GM18526 (cell line): Measurements from ENCODE around the gene STK11IP.

Source experiments
- POLR2A ChIP-seq: IDR thresholded peaks from 3 replicates; pipeline ENCODE4 v1.6.1; 2011; ENCODE audit not compliant: insufficient read length; ENCODE audit errors: extremely low read depth

Gene STK11IP

DNA sequence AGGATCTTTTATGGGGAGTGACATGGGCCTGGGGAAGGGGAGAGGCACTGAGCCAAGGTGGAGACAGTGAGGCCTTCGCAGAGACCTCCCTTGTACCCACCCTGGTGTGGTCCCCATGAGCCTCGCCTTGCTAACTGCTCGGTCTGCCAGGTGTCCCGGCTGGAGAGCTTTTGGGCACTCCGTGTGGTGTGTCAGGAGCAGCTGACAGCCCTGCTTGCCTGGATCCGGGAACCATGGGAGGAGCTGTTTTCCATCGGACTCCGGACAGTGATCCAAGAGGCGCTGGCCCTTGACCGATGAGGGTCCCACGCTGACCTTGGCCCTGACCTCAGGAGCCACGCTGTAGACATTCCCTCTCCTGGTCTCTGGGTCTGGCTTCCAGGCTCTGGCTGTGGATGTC, 18.2 kb downstream of the STK11IP start:
- TF ChIP-seq POLR2A, result no peak

DNA sequence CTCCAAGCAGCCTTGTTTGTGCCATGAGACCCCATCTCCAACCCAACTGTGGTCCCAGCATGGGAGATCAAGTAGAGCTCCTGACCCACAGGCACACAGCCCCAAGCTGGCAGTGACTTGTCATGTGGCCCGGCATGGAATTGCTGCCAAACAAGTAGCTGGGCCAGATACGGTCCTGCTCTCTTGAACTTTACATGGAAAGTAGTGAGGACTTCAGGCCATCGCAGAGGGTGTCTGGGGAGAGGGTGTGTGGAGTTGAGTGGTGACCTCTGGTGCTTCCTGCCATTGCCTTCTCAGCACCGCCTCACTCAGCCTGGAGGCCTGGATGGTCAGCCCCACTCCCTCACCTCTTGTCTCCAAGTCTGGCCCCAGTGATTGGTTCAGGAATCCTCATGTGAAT, 18.9 kb downstream of the STK11IP start:
- TF ChIP-seq POLR2A, result no peak

DNA sequence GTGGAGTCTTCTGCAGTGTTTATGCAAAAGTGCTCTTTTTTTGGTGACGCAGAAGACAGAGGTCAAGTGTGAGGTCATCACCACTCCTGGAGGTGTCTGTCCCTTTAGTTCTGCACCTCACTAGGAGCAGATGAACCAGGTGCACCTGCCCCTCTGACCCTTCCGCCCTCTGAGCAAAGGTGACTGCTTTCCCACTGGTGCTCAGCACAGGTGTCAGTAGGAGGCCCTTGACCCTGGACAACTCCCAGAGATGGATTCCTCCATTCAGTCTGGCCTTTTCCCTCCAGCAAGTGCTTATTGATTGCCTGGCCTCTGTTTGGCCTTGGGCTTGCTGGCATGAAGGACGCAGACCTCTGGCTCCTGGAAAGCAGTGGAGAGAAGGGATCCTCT, 21.1 kb downstream of the STK11IP start:
- no peak for TF ChIP-seq POLR2A

DNA sequence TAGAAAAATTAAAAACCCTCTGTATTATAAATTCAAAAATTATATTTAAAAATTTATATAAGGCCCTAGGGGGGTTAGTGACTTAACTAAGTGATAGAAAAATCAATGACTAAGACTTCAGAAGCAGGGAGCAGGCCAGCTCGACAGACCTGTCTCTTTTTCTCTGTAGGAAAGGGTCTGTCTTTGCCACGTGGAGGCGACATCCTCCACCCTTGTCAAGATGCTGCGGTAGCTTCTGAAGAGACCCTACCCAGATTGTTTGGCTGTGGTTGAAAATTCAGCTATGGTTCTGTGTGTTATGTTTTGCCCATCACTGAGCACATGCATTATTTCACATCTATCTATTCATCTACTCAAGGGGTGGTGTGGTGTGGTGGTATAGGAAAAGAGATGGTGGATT, 21.6 kb downstream of the STK11IP start:
- no peak for TF ChIP-seq POLR2A

DNA sequence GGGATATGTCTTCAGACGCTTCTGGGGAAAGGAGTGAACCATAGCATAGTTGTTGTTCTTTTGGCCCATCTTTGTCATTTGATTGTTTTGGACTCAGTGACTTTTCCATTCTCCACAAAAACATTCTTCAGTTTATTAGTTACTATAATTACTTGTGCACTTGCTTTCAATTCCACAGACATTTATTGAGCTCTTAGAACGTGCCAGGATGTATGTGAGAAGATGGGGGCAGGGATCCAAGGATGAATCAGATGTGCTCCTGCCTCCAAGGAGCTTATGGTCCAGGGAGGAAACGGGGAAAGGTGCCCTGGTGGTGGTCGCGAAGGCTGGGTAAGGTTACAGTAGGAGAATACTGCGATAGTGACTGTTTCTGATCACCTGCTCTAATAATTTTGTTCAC, 22.9 kb downstream of the STK11IP start:
- no peak for TF ChIP-seq POLR2A

DNA sequence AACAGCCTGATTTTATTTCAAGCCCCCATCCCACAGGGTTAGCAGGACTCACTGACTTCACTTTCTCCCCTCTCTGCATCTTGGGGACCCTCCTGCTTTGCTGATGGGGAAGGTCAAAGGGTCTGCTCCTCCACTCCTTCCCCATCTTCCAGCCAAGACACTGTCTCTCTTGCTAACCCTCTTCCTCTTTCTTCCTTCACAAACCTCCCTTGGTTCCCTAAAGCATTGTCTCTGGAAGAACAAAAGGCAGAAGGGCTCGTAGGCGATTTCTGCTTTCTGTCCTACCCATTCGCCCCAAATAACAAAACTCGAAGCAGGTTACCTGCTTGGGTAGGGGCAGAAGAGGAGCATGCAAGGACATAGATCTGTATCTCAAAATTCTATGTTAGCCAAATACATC, 24.3 kb downstream of the STK11IP start:
- TF ChIP-seq POLR2A, result no peak

DNA sequence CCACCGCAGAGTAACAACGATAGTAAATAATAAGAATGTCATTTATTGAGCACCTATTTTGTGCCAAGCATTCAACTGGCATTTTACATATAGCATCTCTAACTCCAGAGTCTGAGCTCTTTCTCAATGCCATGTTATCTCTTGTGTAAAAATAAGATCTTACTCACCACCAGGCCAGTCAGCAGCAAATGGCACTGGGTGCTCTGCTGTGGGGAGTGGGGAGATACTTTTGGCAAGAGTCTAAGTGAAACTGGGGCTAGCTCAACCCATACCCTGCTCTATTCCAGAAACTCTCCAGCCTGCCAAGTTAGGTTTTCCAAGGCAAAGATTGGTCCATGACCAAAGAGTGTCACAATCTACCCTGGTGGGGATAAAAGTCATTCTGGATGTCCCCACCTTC, 24.8 kb downstream of the STK11IP start:
- no peak for TF ChIP-seq POLR2A

DNA sequence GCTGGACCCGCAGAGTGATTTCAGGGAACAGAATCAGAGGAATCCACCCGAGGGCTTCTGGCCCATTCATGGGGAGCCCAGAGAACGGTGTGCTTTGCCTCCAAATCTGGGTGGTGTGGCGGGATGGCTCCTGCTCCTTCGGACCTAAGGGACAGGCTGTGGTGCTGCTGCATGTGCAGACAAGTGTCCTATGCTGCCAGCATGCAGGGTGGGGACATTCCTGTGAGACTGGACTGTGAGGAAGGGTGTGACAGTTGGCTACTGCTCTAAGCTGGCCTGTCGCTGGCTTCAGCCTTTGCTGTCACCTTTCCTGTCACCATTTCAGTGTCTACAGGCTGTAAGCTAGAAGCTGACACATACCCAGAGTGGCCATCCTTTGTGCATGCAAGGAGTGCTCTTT, 26.9 kb downstream of the STK11IP start:
- TF ChIP-seq POLR2A, result no peak

DNA sequence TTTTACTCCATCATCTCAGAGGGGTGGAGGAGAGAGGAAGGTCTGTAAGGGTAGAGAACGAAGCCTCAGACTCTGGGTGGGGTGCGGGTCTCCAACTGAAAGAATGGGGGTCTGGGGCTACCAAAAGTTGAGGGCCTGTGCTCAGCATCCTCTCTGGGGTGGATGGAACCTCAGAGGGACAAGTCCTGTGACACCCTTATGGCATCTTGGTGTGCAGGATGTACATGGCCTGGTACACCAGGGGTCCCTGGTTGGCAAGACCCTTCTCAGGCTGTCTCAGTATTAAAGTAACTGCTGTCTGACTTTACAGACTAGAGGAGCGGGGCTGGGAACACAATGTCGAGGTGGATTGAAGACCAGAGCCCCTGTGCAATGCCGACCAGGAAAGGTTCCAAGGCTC, 27.5 kb downstream of the STK11IP start:
- TF ChIP-seq POLR2A, result no peak

DNA sequence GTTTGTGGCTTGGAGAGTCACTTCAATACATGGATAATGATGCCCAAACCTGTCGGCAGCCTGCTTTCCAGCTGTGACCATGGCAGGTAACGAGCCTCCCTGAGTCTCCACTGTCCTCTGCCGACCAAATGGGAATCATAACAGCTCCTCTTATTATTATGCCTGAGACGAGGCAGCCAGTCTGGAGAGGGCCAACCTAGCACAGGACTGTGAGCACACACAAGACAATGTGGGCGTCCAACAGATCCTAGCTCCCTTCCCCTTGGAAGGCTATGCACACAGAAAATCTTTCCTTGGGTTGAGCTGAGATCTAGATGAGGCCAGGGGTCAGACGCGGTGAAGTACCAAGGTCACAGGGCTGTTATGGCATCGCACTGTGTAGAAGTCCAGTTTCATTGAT, 28.9 kb downstream of the STK11IP start:
- no peak for TF ChIP-seq POLR2A

DNA sequence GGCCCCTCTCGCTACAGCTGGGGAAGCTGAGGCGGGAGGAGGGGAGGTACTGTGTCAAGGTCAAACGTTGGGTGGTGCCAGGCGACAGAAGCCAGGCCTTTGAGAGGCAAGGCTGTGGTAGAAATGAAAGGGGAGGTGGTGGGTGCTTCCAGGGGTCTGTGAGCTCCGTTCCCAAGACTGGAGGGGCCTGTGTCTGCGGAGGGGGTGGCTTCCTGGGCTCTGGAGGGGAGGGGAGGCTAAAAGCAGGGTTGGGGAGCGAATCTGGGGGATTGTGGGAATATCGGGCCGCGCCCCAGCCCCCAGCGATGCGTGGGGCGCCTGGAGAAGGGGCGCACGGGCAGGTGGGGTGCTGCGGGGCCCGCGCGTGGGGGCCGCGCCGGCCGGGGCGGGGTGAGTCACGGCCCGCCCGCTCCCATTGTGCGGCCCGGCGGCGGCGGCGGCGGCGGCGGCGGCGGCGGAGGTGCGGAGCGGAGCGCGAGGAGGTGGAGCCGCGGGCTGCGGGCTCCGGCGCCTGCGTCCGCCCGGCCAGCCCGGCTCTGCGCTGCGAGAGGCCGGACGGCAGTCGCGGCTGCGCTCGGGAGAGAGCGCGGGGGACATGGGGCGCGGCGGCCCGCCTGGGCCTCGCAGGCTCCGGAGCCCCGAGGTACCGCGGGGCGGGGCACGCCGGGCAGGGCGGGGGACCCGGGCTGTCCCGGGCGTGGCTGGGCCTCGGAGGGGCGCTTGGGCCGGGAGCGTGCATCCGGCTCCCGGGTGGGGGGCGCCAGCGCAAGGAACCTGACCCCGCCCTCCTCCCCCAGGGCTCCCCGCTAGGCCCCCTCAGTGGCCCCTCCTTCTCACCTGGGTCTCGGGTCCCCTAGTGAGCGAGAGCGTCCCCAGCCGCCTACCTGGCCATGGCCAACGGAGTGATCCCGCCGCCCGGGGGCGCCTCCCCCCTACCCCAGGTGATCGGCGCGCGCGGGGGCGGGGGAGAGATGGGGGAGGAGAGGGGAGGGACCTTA, 29.7 kb downstream of the STK11IP start, which contains the start of gene SLC4A3:
TSS of gene SLC4A3 (plus strand) at position 528 of the 998 bp plus-strand sequence. CDS start at position 891, 363 bp downstream.
- TF ChIP-seq POLR2A, result no peak

DNA sequence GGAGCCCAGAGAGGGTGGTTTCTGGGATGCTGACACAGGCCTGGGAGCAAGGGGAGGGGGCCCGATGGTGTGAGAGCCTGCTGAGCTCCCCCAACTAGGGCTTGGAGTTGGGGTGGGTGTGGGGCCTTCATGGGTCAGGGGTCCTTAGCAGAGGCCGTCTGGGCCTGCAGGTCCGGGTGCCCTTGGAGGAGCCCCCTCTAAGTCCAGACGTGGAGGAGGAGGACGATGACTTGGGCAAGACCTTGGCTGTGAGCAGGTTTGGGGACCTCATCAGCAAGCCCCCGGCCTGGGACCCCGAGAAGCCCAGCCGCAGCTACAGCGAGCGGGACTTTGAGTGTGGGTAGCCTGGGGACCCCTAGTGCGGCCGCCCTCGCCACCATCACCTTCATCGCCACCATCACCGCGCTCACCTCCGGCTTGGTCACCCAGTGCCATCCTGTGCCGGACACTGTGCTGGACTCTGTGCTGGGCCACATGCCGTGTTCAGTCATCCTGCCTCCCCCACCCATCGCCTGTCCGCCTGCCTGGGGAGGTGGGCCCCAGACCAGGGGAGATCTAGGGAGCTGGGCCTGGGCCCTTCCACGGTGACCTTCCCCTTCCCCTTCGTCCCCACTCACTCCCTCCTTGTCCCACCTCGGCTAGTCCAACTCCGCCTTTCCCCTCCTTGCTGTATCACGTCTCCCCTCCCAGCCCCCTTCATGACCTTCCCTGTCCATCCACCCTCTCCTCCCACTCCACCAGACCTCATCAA, 30.8 kb downstream of the STK11IP start:
- TF ChIP-seq POLR2A, result no peak

DNA sequence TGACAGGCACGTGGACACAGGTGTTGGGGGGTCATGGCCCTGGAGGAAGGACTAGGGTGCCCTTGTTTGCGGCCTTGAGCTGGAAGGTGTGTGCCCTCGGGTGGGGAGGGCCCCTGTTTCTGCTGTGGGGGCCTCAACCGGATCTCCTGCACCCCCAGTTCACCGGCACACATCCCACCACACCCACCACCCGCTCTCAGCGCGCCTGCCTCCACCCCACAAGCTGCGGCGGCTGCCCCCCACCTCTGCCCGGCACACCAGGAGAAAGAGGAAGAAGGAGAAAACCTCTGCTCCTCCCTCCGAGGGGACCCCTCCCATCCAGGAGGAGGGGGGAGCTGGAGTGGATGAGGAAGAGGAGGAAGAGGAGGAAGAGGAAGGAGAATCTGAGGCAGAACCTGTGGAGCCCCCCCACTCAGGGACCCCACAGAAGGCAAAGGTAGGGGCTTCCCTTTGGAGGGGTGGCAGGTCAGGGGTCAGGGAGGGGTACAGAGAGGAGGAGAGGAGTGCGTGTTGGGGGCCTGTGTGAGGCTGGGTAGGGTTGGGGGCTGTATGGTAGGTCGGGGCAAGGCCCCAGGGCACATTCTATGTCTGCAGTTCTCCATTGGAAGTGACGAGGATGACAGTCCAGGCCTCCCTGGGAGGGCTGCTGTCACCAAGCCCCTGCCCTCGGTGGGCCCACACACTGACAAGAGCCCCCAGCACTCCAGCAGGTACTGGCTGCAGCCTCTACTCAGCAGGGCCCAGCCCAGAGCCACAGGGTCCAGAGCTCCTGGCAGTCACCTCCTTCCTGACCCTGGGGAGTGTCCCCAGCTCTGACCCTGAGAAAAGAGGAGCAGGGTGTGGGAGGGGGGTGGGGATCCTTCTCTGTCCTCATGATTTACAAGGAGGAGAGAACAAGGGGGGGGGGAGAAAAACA, 31.6 kb downstream of the STK11IP start:
- no peak for TF ChIP-seq POLR2A

DNA sequence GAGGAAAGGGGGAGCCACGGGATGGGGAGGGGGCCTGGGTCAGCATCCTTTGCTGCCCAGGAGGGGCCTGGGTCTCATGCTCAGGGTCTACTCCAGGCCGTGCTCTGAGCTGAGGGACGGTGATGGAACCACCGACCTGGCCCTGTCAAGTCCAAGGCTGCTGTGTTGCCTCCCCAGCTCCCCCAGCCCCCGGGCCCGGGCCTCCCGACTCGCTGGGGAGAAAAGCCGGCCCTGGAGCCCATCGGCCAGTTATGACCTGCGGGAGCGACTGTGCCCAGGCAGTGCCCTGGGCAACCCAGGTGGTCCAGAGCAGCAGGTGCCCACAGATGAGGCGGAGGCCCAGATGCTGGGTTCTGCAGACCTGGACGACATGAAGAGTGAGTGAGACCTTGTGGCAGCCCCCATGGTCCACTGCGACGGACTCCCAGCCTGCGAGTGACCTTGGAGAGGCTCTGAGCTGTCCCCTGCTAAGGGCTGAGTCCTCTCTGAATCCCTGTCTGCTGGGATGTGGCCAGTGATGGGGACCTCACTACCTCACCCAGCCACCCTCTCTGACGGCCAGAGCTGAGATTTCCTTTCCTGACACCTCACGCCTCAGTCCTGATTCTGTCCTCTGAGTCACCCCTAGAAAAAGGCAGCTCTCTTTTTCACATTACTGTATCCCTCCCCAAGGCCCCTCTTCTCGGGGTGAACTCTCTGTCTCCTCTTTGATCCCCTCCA, 32.5 kb downstream of the STK11IP start:
- TF ChIP-seq POLR2A, result no peak
